GM19328 (cell line): ENCODE measurements around the gene SLC5A12.

Source experiments
- ATAC-seq: cut with Tn5 transposase; IDR thresholded peaks from one replicate; pipeline ENCODE4 v1.9.1; 2021; ENCODE audit warnings: mild to moderate bottlenecking, moderate library complexity; ENCODE audit not compliant: unreplicated experiment

The SLC5A12 gene

GRCh38 chr11:26726960-26727359, 5.1 kb upstream of the SLC5A12 start:
- ATAC-seq: no peak

DNA sequence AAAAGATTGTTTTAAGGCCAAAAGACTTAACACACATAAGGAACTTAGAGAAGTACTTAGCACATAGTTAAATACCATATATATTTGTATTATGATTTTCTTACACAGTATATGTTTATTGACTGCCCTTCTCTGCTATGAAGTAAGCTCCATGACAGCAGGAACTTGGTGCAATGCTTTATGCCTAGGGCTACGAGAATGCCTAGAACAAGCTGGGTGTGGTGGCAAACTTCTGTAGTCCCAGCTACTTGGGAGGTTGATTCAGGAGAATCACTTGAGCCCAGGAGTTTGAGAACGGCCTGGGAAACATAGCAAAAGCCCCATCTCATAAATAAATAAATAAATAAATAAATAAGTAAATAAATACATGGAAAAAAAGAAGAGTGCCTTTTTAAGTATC, 1.9 kb downstream of the SLC5A12 start:
- ATAC-seq: no peak

- no peak for ATAC-seq
Measured at GRCh38 chr11:26719289-26719973, 2.4 kb downstream of the SLC5A12 start.

DNA sequence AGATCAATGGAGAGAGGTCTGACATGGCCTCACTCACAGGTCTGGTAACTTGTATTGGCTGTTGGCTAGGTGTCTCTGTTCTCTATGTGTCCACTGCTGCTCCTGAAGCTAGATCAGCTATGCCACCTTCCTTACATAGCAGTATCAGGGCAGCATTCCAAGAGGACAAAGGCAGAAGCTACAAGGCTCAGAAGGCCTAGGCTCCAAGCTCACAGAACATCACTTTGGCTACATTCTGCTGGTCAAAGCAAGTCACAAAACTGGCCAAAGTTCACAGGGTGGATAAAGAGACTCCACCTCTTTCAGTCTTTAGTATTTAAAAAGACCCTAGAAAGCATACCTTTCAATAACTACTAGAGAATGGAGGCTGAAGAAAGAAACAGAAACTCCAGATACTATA, 4.1 kb downstream of the SLC5A12 start:
- no peak for ATAC-seq

DNA sequence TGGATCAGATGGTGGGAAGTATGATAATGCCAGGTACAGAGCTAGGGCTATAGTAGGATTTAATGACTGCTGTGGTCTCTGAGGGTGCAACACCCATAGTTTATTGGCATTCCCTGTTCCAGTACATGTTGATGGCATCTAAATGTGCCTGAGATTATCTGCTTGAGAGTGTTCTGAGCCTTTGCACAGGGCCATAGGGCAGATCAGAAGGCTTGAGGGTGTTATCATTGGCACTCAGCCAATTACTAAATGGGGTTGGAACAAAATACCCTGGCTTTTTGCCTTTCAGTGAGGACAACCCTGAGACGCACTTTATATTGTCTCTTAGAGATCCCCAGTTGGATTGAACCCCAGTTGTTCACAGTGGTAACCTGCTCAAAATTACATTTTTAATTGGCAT, 6.7 kb downstream of the SLC5A12 start:
- ATAC-seq: no peak

DNA sequence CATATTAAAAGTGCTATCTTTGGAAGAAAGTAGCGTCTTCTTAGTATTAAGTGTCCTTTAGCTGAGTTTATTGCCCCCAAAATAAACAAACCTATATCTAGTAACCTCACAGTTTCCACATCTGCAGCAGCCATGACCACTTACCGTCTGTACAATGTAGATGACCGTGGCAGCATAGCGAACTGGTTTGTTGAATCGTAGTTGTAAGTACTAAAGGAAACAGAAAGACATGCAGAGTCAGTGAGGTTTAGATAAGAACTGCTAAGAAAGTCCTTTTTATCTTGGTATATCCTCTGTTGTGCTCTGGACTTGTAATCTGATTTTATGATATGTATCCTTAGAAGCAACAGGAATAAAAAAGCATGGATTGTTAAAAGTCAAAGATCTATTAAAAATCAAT, 9.4 kb downstream of the SLC5A12 start:
- no peak for ATAC-seq

- ATAC-seq: no peak
Measured at GRCh38 chr11:26710489-26710888, 11.4 kb downstream of the SLC5A12 start.

GRCh38 chr11:26708736-26709456, 13.0 kb downstream of the SLC5A12 start:
- ATAC-seq: no peak

DNA sequence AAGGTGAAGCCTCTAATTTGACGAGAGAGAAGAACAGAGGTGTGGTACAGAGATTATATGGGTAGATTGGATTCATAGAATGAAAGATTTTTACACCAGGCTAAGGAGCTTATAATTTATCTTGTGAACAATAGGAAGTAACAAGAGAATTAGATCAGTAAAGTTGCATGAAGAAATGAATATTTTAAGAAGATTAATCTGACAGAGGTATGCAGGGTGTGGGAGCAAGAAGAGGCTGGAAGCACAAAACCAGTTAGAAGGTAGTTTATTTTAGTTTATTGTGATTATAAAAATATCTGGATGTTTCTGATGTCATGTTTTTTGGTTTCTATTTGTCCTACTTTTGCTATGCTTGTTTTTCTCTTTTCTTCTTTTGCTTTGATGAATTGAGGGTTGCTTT, 15.7 kb downstream of the SLC5A12 start:
- no peak for ATAC-seq

GRCh38 chr11:26704249-26704648, 17.6 kb downstream of the SLC5A12 start:
- no peak for ATAC-seq

GRCh38 chr11:26703411-26704191, 18.3 kb downstream of the SLC5A12 start:
- no peak for ATAC-seq

DNA sequence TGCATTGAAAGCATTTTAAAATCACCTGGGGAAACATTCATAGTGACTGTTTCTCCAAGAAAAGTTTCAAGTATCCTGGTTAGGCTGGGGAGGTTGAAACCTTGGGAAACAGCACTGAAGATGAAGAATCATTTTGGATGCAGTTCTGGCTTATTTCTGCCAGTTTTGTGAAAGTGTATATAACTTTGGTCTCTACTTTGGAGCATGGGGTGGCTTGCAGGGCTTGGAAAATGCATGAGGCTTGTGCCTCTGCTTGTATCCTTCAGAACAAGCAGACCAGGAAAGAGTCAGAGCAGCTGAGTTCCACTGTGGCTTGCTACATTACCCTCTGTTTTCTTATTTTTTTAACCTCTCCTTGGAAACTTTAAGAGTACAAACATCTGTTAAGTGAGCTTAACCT, 19.5 kb downstream of the SLC5A12 start:
- ATAC-seq: no peak

- no peak for ATAC-seq
Measured at GRCh38 chr11:26700574-26701235, 21.2 kb downstream of the SLC5A12 start.

GRCh38 chr11:26698224-26698623, 23.6 kb downstream of the SLC5A12 start:
- ATAC-seq: no peak

GRCh38 chr11:26696330-26696729, 25.5 kb downstream of the SLC5A12 start:
- no peak for ATAC-seq

DNA sequence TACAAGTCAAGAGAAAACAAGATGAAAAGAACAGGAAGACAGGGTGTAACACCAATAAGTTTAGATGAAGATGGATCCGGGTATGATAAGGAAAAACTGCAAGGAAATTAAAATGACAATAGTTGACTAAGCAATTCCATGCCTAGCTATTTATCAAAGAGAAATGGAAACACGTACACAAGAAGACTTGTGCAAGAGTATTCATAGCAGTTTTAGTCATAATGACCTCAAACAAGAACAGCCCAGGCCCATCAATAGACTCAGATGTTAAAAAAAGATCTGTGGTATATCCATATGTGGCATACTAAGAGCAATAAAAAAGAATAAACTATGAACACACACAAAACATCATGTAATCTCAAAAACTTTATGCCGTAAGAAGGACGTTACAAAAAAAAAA, 33.2 kb downstream of the SLC5A12 start:
- no peak for ATAC-seq

- ATAC-seq: no peak
Measured at GRCh38 chr11:26687351-26687750, 34.5 kb downstream of the SLC5A12 start.

DNA sequence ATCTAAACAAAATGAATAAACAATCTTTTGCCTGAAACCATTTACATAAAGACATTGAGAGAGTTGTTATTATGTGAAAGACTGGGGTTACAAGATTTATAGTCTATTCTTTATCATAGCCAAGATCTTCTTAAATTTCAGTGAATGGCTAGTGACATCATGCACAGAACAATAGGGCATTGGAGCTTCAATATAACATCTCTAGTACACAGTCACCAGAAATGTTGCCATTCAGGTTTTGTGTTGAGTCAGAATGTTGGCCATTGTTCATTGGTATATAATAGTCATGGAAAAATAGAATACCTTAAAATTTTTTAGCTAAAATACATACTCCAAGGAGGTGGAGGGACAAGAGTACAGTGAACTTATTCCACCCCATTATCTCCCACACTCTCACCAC, 44.3 kb downstream of the SLC5A12 start:
- ATAC-seq: no peak

GRCh38 chr11:26676641-26677040, 45.2 kb downstream of the SLC5A12 start:
- no peak for ATAC-seq

DNA sequence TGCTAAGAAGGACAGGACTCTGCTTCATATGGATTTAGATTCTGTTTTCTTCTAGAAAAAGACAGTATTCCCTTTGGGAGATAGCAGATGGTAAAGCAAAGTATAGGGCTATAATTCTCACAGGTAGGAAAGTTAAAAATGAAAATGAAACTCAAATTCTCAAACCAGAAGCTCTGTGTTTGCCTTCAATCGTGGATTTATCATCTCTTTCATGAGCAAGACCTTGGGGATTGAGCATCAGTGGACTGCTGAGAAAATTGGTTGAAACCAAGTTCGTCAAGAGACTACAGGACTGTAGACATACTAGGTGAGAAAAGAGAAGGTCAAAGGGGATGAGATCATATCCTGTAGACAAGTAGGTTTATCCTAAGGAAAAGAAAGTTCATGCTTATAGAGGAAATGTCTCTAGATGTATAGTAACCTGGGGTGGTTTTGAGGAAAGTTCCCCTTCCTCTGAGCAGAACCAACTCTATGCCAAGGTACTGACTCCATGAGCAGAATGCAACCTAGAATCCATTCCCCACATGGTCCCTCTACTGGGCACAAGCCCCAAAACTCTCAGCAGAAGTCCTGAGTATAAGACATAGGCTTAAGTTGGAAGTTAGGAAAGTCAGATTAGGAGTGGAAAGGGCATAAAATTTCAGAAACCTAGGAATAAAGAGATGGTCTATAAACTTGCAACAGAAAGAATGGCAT, 46.5 kb downstream of the SLC5A12 start:
- ATAC-seq: no peak

- no peak for ATAC-seq
Measured at GRCh38 chr11:26665946-26666345, 55.9 kb downstream of the SLC5A12 start.
